ENCODE data around the gene CCDC181.

DNA sequence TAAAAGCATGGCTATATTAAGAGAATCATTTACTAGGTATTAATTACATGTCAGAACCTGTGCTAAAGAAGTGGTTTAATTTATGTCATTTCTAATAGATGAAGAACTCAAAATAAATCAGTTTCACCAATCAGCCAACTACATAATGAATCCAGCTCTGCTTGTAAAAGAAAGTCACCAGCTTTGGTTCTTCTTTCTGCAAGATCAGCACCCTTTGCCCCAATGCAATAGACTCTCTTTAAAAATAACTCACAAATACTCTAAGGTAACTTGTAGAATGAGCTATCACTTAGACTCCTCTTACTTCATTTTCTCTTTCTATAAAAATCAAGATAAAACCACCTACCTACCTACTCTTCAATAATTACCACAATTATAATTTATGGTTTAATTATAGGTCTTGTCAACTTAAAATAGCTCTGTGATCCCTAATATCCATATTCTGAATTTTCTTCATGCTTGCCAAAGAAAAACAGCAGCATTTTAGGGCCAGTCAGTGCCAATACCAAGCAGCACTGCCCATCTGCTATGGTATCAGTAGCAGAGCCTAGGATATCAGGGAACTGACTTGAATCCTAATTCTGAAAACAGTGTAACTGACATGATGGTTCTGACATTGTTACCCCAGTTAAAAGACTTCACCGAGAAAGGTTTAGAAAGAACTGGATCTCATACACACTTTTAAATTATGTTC is 47.2 kb upstream of the CCDC181 start:
- TF ChIP-seq SIN3A (IDR thresholded peaks at IDR 0.05; ENCODE audit: borderline replicate concordance, insufficient read depth, low read depth, low read length) (no peak), POLR2AphosphoS5 (IDR thresholded peaks at IDR 0.05; ENCODE audit: low read depth, low read length) (no peak), TCF7L2 (IDR thresholded peaks at IDR 0.05; ENCODE audit: low read depth, low read length) (no peak)
- TF ChIP-seq, protein P1, sequence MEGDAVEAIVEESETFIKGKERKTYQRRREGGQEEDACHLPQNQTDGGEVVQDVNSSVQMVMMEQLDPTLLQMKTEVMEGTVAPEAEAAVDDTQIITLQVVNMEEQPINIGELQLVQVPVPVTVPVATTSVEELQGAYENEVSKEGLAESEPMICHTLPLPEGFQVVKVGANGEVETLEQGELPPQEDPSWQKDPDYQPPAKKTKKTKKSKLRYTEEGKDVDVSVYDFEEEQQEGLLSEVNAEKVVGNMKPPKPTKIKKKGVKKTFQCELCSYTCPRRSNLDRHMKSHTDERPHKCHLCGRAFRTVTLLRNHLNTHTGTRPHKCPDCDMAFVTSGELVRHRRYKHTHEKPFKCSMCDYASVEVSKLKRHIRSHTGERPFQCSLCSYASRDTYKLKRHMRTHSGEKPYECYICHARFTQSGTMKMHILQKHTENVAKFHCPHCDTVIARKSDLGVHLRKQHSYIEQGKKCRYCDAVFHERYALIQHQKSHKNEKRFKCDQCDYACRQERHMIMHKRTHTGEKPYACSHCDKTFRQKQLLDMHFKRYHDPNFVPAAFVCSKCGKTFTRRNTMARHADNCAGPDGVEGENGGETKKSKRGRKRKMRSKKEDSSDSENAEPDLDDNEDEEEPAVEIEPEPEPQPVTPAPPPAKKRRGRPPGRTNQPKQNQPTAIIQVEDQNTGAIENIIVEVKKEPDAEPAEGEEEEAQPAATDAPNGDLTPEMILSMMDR (IDR thresholded peaks at IDR 0.05), result no peak
- TF ChIP-seq, protein P2, sequence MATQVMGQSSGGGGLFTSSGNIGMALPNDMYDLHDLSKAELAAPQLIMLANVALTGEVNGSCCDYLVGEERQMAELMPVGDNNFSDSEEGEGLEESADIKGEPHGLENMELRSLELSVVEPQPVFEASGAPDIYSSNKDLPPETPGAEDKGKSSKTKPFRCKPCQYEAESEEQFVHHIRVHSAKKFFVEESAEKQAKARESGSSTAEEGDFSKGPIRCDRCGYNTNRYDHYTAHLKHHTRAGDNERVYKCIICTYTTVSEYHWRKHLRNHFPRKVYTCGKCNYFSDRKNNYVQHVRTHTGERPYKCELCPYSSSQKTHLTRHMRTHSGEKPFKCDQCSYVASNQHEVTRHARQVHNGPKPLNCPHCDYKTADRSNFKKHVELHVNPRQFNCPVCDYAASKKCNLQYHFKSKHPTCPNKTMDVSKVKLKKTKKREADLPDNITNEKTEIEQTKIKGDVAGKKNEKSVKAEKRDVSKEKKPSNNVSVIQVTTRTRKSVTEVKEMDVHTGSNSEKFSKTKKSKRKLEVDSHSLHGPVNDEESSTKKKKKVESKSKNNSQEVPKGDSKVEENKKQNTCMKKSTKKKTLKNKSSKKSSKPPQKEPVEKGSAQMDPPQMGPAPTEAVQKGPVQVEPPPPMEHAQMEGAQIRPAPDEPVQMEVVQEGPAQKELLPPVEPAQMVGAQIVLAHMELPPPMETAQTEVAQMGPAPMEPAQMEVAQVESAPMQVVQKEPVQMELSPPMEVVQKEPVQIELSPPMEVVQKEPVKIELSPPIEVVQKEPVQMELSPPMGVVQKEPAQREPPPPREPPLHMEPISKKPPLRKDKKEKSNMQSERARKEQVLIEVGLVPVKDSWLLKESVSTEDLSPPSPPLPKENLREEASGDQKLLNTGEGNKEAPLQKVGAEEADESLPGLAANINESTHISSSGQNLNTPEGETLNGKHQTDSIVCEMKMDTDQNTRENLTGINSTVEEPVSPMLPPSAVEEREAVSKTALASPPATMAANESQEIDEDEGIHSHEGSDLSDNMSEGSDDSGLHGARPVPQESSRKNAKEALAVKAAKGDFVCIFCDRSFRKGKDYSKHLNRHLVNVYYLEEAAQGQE (IDR thresholded peaks at IDR 0.05; ENCODE audit: insufficient read depth in 1 of 2, low read depth in 2 of 2, low read length in 1 of 2), result no peak

All from Panc1 (cell line).